Peyer's patch (tissue), 4 donors: ENCODE measurements around the gene F2RL3. TPM values are rescaled to one million over a fixed set of nuclear protein-coding genes. Genes with fewer than 3 reads are reported as not detected.

Experiments used
- DNase-seq, 3 donors: peaks; one replicate each; pipeline ENCODE4 v3.0.0-alpha.2; 2017 to 2019
- H3K27ac ChIP-seq, 4 donors: fragments of 200-600 bp; sonication (generic); one replicate each; pipeline ENCODE4 v1.5.1; 2016 to 2019
- H3K27me3 ChIP-seq, 2 donors: fragments of 200-600 bp; sonication (generic); one replicate each; pipeline ENCODE4 v1.5.1; 2019
- H3K36me3 ChIP-seq, 3 donors: fragments of 200-600 bp; sonication (generic); one replicate each; pipeline ENCODE4 v1.5.1; 2016 to 2019
- H3K4me1 ChIP-seq, 4 donors: fragments of 200-600 bp; sonication (generic); one replicate each; pipeline ENCODE4 v1.5.1; 2016 to 2019
- H3K4me3 ChIP-seq, 4 donors: fragments of 200-600 bp; sonication (generic); 1 replicate in 3 of 4; 2 replicates in 1 of 4; pipeline ENCODE4 v1.5.1; 2016 to 2019; ENCODE audit warnings: mild to moderate bottlenecking in 1 of 4
- H3K9me3 ChIP-seq, 4 donors: fragments of 200-600 bp; sonication (generic); one replicate each; pipeline ENCODE4 v1.5.1; 2016 to 2019; ENCODE audit warnings: mild to moderate bottlenecking in 1 of 4
- POLR2A ChIP-seq, 2 donors: fragments of 450-650 bp; IDR thresholded peaks; one replicate each; pipeline ENCODE4 v1.5.1; 2017; ENCODE audit warnings: antibody characterized with exemption in 2 of 2, mild to moderate bottlenecking in 2 of 2, moderate library complexity in 2 of 2
- total RNA-seq, 4 donors: library from RNA; depleted of rRNA; stranded (reverse); fragments of >200 nt; gene quantifications; one replicate each; pipeline ENCODE4 v1.1.0, GENCODE V29; 2016
- TF ChIP-seq, protein P1 (sequence below), 6 experiments: fragments of 450-650 bp in 4 of 6; fragments of 200-600 bp in 2 of 6; sonication (generic) in 1 of 6; IDR thresholded peaks; one replicate each; pipeline ENCODE4 v1.5.1; 2017 to 2019; ENCODE audit warnings: antibody characterized with exemption in 6 of 6, mild to moderate bottlenecking in 3 of 6, moderate library complexity in 1 of 6

F2RL3 gene
- total RNA-seq, 4 donors from 2014 or later: 3.9 to 11.6 (median 5.1) TPM

DNA sequence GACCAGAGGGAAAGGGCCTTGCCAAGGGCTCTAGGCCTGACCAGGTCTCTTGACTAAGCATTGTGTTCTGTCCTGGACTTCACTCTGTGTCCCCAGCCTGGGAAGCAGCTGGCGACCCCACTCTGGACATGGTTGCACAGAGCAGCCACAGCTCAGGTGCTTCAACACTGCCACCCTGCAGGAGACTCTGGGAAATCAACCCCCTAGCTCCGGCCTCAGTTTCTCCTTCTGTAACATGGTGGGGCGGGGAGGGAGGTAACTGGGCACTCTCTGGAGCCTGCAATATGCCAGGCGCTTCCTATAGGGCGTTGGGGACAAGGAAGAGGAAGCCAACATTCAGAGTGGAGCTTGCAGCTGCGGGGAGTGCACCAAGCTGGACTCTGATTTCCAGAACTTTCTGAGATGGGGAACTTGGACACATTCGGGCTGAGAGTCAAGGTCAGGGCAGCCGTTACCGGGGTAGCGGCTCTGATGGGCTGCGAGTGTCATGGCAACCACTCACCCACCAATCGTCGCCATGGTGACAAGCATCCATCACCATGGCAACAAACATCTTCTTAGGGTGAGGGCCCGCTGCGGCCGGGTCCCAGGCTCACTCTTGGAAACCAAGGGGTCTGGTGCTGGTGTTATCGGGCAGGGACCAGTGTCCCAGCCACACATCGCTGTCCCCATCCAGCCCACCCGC, 12.8 kb downstream of the F2RL3 start:
- TF ChIP-seq POLR2A (IDR thresholded peaks at IDR 0.05): no peak
- TF ChIP-seq, protein P1, sequence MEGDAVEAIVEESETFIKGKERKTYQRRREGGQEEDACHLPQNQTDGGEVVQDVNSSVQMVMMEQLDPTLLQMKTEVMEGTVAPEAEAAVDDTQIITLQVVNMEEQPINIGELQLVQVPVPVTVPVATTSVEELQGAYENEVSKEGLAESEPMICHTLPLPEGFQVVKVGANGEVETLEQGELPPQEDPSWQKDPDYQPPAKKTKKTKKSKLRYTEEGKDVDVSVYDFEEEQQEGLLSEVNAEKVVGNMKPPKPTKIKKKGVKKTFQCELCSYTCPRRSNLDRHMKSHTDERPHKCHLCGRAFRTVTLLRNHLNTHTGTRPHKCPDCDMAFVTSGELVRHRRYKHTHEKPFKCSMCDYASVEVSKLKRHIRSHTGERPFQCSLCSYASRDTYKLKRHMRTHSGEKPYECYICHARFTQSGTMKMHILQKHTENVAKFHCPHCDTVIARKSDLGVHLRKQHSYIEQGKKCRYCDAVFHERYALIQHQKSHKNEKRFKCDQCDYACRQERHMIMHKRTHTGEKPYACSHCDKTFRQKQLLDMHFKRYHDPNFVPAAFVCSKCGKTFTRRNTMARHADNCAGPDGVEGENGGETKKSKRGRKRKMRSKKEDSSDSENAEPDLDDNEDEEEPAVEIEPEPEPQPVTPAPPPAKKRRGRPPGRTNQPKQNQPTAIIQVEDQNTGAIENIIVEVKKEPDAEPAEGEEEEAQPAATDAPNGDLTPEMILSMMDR (IDR thresholded peaks at IDR 0.05): no peak
- Histone ChIP-seq H3K4me1 (peaks cover 0 to 9% (median 3%) of the 10 kb centered on the region in 4 donors), H3K27me3 (no peaks in the 10 kb centered on the region), H3K4me3 (no peak overlapping the region), H3K9me3 (no peaks in the 10 kb centered on the region), H3K27ac (no peak overlapping the region), H3K36me3 (no peaks in the 10 kb centered on the region)
- no peak for DNase-seq

DNA sequence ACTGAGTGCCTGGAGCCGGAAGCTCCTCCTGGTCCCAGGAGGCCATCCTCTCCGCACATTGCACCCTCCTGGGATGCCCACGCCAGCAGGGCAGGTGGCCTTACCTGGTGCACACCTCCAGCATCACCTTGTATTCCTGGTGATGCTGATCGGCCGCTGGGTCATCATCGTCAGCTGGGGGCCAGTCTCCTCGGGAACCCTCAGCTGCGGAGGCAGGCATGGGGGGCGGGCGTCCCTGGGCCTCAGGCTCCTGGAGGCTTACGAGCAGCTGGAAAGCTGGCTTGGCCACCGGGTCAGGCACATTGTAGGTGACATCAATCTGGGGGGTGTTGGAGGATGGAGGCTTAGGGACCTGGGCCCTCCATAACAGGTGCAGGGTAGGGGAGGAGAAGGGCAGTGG, 13.7 kb downstream of the F2RL3 start:
- Histone ChIP-seq H3K27me3 (no peaks in the 10 kb centered on the region), H3K4me3 (no peak overlapping the region), H3K36me3 (no peaks in the 10 kb centered on the region), H3K9me3 (no peaks in the 10 kb centered on the region), H3K4me1 (peaks cover 0 to 5% (median 2%) of the 10 kb centered on the region in 4 donors), H3K27ac (no peak overlapping the region)
- DNase-seq: no peak
- TF ChIP-seq, protein P1 (IDR thresholded peaks at IDR 0.05): no peak
- no peak for TF ChIP-seq POLR2A (IDR thresholded peaks at IDR 0.05)

DNA sequence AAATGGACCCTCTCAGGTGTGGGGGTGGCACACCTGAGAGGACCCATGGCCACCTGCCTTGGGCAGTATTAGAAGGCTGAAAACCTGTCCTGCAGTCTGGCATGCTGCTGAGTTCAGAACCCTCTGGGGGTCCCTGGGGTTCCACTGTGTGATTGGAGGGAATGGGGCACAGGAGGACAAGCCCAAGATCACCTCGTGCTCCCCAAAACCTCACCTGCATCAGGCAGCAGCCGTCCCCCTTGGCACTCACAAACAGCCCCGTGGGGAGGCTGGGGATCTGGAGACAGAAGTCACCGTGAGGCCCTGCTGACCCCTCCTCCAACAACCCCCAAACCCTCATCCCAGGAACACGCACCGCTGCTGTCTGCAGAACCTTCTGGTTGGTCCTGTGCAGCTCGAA, 14.5 kb downstream of the F2RL3 start:
- no peaks in the 10 kb centered on the region for H3K27me3 ChIP-seq
- peaks cover 0 to 3% (median 0%) of the 10 kb centered on the region in 4 donors for H3K4me1 ChIP-seq
- TF ChIP-seq, protein P1 (IDR thresholded peaks at IDR 0.05): no peak
- no peak for TF ChIP-seq POLR2A (IDR thresholded peaks at IDR 0.05)
- no peaks in the 10 kb centered on the region for H3K9me3 ChIP-seq
- no peak overlapping the region for H3K27ac ChIP-seq
- no peak for DNase-seq
- H3K36me3 ChIP-seq: no peaks in the 10 kb centered on the region
- no peak overlapping the region for H3K4me3 ChIP-seq

DNA sequence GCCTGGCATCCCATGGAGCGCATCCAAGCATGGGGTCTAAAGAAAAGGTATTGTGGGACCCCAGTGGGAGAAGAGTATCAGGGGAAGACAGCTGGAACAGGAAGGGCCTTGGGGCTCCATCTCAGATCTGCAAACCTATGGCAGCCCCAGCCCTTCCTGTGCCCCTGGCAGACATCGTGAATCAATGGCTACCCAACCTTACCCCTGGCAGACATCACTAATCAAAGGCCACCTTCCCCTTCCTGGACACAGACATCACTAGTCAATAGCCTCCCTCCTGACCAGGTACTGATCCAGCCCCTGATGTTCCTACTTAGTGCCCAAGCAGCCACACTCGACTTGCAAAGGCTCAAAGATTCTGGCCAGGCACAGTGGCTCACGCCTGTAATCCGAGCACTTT, 15.8 kb downstream of the F2RL3 start:
- H3K27me3 ChIP-seq: no peaks in the 10 kb centered on the region
- no peaks in the 10 kb centered on the region for H3K36me3 ChIP-seq
- no peaks in the 10 kb centered on the region for H3K9me3 ChIP-seq
- DNase-seq: no peak
- H3K27ac ChIP-seq: no peak overlapping the region
- TF ChIP-seq, protein P1 (IDR thresholded peaks at IDR 0.05): no peak
- no peak for TF ChIP-seq POLR2A (IDR thresholded peaks at IDR 0.05)
- H3K4me1 ChIP-seq: peaks cover 0 to under 1% (median 0%) of the 10 kb centered on the region in 4 donors
- H3K4me3 ChIP-seq: no peak overlapping the region

DNA sequence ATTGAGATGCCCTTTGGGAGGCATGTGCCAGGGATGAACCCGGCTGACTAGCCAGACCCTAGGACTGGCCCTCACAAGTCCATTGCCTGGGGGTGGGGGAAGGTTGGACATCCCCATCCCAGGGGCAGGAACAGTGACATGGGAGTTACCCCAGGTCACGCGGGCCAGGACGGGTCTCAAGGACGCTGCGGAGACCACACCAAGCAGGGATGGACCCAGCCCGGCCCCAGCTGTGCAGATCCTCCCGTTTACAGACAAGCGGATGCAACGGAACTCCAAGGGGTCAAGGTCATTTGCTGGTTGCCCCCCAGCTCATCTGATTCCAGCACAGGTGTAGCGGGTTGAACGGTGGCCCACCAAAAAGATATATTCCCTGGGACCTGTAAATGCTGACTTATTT, 20.0 kb downstream of the F2RL3 start:
- Histone ChIP-seq H3K4me3 (no peak overlapping the region), H3K27me3 (no peaks in the 10 kb centered on the region), H3K36me3 (no peaks in the 10 kb centered on the region), H3K27ac (no peak overlapping the region), H3K9me3 (peaks cover 0 to 20% (median 6%) of the 10 kb centered on the region in 4 donors), H3K4me1 (no peaks in the 10 kb centered on the region)
- no peak for TF ChIP-seq POLR2A (IDR thresholded peaks at IDR 0.05)
- TF ChIP-seq, protein P1 (IDR thresholded peaks at IDR 0.05): no peak
- no peak for DNase-seq
